Effector memory CD8-positive, alpha-beta T cell (primary cell): ENCODE results near the gene SPATA13.

Source experiments
- ATAC-seq: fragments of 150-1000 bp; cut with Tn5 transposase; replicated peaks from 2 replicates; pipeline ENCODE4 v1.10.0; 2021; ENCODE audit warnings: mild to moderate bottlenecking, moderate library complexity
- DNase-seq, 3 experiments: peaks; one replicate each; pipeline ENCODE4 v3.0.0; 2021
- H3K27ac Mint-ChIP-seq, 2 donors: one replicate each; pipeline ENCODE4 v1.8.0; 2022; ENCODE audit warnings: mild to moderate bottlenecking in 2 of 2, mixed read lengths in 2 of 2, moderate library complexity in 2 of 2
- H3K27me3 Mint-ChIP-seq, 2 donors: one replicate each; pipeline ENCODE4 v1.8.0; 2022; ENCODE audit warnings: mixed read lengths in 2 of 2
- H3K36me3 Mint-ChIP-seq: one replicate; pipeline ENCODE4 v1.8.0; 2022; ENCODE audit warnings: mild to moderate bottlenecking, moderate library complexity, mixed read lengths; ENCODE audit not compliant: insufficient read depth
- H3K4me1 Mint-ChIP-seq, 2 donors: one replicate each; pipeline ENCODE4 v1.8.0; 2022; ENCODE audit warnings: low read depth in 2 of 2, mixed read lengths in 2 of 2
- H3K4me3 Mint-ChIP-seq, 2 donors: one replicate each; pipeline ENCODE4 v1.8.0; 2022; ENCODE audit warnings: mild to moderate bottlenecking in 2 of 2, mixed read lengths in 2 of 2, moderate library complexity in 2 of 2
- H3K9me3 Mint-ChIP-seq, 2 donors: one replicate each; pipeline ENCODE4 v1.8.0; 2022; ENCODE audit warnings: mixed read lengths in 2 of 2

SPATA13 gene

DNA sequence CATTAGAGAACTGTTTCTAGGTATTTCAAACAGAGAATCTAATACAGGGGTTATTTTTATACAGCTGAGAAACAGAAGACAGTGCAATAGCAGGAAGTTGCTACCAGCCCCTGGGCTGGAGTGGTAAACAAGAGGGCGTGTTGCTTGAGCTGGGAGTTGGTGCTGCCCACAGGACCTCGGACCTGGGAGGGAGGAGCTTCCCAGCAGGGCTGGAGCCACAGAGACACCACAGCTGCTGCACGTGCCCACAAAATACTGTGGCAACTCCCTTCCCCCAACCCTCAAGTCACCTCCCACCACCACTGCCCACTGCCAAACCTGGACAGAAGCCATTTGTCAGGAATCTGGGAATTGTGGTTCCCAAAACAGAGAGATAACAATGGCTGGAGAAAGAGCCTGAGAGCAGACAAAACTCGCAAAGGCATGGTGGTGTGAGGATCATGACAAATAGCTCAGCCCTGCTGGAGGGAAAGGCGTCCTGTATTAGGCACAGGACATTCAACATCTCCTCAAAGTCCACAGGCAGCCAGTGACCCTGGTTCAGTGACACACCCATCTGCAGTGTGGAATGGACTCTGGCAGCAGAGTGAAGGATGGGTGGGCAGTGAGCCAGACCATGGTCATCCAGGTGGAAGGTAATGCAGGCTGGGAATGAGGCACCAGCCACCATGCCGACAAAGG, 57.2 kb downstream of the SPATA13 start:
- peaks cover 0 to 5% of the 10 kb centered on the region in 2 donors for H3K27me3 Mint-ChIP-seq
- no peaks in the 10 kb centered on the region for H3K9me3 Mint-ChIP-seq
- no peak for DNase-seq
- ATAC-seq: peak; percentile 57
- H3K4me3 Mint-ChIP-seq: peak overlapping the region in 1 of 2 donors; percentile 47
- H3K27ac Mint-ChIP-seq: peak overlapping the region; percentile 59 to 89
- peaks cover 17 to 19% of the 10 kb centered on the region in 2 donors for H3K4me1 Mint-ChIP-seq
- no peaks in the 10 kb centered on the region for H3K36me3 Mint-ChIP-seq

DNA sequence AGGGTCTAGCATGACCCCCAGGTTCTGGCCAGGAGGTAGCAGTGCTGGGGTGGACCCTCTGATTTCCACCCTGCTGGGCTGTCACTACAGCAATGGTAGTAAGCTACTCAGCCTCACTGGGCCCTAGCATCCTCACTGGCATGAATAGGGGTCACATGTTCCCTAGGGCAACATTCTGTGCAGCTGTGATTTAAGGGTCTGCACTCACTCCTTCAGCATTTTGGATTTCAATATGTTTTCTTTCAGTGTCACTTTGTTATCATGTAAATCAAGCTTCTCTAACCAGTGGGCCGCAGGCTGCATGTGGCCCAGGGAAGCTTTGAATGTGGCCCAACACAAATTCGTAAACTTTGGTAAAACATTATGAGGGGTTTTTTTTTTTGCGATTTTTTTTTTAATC, 57.8 kb downstream of the SPATA13 start:
- Mint-ChIP-seq H3K9me3 (no peaks in the 10 kb centered on the region), H3K36me3 (no peaks in the 10 kb centered on the region), H3K4me1 (peaks cover 17 to 19% of the 10 kb centered on the region in 2 donors), H3K27ac (peak overlapping the region in 1 of 2 donors; percentile 59), H3K4me3 (no peak overlapping the region), H3K27me3 (no peaks in the 10 kb centered on the region)
- DNase-seq: no peak
- no peak for ATAC-seq

DNA sequence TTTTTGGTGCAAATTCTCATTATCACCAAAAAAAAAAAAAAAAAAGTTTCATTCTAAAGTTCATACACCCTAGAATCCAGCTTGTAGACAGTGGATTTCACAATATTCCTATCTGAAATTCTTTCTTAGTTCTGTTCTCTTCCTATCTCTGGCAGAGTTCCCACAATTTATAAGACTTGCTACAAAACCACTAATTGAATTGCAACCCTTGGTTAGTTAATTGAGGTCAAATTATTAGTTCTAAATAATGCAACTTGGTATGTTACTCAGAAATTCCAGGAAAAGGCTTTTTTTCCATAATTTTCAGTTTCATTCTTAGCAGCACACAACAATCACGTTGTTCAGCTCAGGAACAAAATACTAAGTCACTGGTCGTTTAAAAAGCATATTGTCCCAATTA, 58.5 kb downstream of the SPATA13 start:
- H3K27me3 Mint-ChIP-seq: no peaks in the 10 kb centered on the region
- no peaks in the 10 kb centered on the region for H3K9me3 Mint-ChIP-seq
- H3K36me3 Mint-ChIP-seq: no peaks in the 10 kb centered on the region
- ATAC-seq (no peak), DNase-seq (no peak)
- H3K27ac Mint-ChIP-seq: no peak overlapping the region
- H3K4me3 Mint-ChIP-seq: no peak overlapping the region
- peaks cover 19 to 21% of the 10 kb centered on the region in 2 donors for H3K4me1 Mint-ChIP-seq

DNA sequence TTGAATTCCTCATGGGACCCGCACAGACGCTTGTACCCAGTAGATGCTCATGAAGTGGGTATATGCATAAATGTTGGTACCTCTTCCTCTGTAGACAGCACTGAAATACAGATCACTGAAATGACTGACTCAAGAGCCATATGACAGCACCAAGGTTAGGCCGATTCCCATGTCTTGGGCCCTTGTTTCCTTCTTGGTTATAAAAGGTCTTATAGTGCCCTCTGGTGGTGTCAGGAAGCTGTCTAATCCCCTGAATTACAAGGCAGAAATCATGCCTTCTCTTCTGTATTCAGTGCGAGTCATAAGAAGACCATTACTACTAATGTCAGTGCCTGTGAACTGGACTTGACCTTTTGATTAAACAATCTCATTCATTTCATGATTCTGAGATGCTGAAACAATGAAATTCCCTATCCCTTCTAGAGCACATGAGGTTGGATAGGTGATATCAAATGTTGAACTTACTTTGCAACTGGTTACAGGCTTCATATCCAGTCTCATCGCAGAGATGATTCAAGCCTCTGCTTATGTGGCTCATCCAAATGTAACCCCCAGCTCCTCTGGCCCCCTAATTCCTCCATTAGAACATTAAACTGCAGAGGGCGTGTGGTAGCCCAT, 59.7 kb downstream of the SPATA13 start:
- Mint-ChIP-seq H3K9me3 (no peaks in the 10 kb centered on the region), H3K27me3 (no peaks in the 10 kb centered on the region), H3K27ac (peak overlapping the region in 1 of 2 donors; percentile 10), H3K4me1 (peaks cover 30 to 33% of the 10 kb centered on the region in 2 donors), H3K4me3 (no peak overlapping the region), H3K36me3 (no peaks in the 10 kb centered on the region)
- ATAC-seq (peak; percentile 82), DNase-seq (peak; percentile 60 to 63 (median 62))

DNA sequence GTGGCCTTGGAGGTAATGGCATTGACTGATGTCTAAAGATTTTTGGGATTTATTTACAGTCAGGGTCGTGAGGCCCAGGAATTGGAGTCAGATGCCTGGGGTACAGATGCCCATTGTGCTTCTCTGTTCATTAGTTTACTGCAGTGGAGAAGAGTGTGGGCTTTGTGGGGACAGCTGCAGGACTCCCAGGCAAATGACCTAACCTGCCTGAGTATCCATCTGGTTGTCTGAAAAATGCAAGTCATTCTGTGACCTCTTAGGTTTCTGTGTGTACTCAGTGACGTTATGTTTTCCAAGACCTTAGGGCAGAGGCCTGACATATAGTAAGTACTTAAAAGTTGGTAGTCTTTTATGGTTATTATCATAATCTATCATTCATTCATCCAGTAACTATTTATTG, 60.5 kb downstream of the SPATA13 start:
- DNase-seq (no peak), ATAC-seq (no peak)
- H3K27me3 Mint-ChIP-seq: no peaks in the 10 kb centered on the region
- H3K36me3 Mint-ChIP-seq: no peaks in the 10 kb centered on the region
- H3K27ac Mint-ChIP-seq: no peak overlapping the region
- no peak overlapping the region for H3K4me3 Mint-ChIP-seq
- peaks cover 36 to 40% of the 10 kb centered on the region in 2 donors for H3K4me1 Mint-ChIP-seq
- no peaks in the 10 kb centered on the region for H3K9me3 Mint-ChIP-seq

DNA sequence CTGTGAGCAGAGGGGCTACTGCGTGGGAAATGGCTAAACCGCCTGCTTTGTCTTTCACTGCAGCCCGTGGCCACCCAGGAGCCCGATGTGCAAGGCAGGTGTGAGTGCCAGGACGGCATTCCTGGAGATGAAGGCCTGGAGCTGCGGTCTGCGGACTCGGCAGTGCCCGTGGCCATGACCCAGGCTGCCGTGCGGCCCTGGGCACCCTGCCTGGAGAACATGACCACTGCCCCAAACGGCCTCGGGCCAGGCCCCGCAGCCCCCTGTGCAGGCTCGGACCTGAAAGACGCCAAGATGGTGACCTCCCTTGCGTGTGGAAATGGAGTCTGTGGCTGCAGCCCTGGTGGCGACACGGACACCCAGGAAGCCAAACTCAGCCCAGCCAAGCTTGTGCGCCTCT, 62.2 kb downstream of the SPATA13 start:
- Mint-ChIP-seq H3K4me3 (no peak overlapping the region), H3K4me1 (peaks cover 30 to 32% of the 10 kb centered on the region in 2 donors), H3K27ac (no peak overlapping the region), H3K9me3 (no peaks in the 10 kb centered on the region), H3K36me3 (no peaks in the 10 kb centered on the region), H3K27me3 (no peaks in the 10 kb centered on the region)
- ATAC-seq: no peak
- no peak for DNase-seq

DNA sequence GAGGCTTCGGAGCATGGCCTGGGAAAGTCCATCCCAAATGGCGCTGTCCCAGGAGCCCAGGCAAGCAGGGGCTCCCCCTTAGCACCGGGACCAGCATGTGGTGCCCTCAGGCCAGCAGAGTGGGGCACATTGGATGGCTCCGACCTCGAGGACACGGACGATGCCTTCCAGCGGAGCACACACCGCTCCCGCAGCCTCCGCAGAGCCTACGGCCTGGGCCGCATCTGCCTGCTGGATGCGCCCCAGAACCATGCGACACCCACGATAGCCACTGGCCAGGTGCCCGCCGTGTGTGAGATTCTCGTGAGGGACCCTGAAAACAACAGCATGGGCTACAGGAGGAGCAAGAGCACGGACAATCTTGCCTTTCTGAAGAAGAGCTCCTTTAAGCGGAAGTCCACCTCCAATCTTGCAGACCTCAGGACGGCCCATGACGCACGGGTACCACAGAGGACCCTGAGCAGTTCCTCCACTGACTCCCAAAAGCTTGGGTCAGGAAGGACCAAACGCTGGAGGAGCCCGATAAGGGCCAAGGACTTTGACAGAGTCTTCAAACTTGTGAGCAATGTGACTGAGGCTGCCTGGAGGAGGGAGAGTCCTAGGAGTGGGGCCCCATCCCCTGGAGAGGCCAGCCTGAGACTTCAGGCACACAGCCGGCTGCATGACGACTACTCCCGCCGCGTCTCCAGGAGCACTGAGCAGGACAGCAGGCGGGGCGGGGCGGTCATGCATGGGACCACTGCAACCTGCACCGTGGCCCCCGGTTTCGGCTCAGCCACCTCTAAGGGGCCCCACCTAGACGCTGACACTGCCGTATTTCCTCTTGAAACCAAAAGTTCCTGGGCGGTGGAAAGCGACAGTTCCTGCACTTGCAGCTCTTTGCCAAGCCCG, 63.1 kb downstream of the SPATA13 start:
- ATAC-seq (peak; percentile 48), DNase-seq (peak in 1 of 3 experiments; percentile 17)
- Mint-ChIP-seq H3K4me3 (peak overlapping the region; percentile 87 to 89), H3K4me1 (peaks cover 25 to 29% of the 10 kb centered on the region in 2 donors), H3K27me3 (no peaks in the 10 kb centered on the region), H3K9me3 (no peaks in the 10 kb centered on the region), H3K27ac (peak overlapping the region; percentile 91), H3K36me3 (no peaks in the 10 kb centered on the region)

DNA sequence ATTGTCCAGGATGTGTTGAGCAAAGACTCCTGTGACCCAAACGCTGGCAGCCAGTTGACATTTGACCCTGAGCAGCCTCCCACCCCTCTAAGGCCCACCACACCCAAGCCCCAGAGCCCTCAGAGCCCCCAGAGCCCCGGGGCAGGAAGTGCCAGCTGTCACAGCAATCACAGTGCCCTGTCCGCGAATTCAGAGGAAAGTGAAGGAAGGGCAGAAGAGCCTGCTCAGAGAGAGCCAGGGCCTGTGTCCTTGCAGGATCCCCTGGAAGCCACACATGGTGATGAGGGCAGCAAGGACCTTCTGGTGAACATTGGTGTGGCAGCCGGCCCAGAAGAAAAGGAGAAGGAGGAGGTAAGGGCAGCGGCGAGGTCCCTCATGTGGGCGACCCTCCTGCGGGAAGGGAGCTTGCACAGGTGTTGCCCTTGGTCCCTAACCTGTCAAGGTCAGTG, 63.7 kb downstream of the SPATA13 start:
- Mint-ChIP-seq H3K27ac (peak overlapping the region; percentile 91), H3K27me3 (no peaks in the 10 kb centered on the region), H3K4me3 (peak overlapping the region; percentile 87 to 89), H3K4me1 (peaks cover 25 to 29% of the 10 kb centered on the region in 2 donors), H3K9me3 (no peaks in the 10 kb centered on the region), H3K36me3 (no peaks in the 10 kb centered on the region)
- ATAC-seq (peak; percentile 43), DNase-seq (no peak)

DNA sequence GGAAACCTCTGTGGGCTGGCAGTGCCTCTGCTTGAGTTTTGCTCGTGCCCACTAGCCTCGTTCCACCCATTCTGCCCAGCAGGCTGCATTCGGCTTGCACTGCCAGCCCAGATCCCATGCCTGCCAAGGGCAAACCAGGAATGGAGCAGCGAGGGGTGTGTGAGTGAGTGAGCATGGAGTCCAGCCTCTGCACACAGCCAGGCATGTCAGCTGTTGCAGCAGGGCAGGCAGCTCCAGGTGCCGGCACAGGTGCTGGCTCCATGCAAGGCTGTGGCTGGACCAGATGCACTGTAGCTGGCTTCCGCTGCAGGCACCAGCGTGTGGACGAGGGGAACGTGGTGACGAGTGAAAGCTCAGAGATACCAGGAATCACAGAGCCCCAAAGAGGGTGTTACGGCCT, 64.5 kb downstream of the SPATA13 start:
- ATAC-seq: no peak

DNA sequence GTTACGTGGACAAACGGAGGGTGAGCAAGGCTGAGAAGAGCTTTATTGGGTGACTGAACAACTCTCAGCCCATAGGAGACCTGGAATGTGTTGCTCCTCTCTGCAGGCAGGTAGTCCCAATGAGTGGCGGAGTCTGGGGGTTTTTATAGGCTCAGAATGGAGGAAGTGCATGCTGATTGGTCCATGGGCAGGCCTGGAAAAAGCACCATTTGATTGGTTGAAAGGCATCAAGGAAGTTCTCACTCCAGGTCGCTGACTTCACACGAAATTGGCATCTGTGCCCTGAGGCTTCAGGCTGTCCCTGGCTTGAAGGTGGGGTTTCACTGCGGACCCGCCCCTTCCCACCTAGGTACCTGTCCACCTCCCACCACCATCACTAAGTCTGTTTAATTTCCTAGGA, 65.4 kb downstream of the SPATA13 start:
- H3K36me3 Mint-ChIP-seq: no peaks in the 10 kb centered on the region
- ATAC-seq: no peak
- H3K27ac Mint-ChIP-seq: peak overlapping the region in 1 of 2 donors; percentile 91
- peak overlapping the region in 1 of 2 donors; percentile 87 for H3K4me3 Mint-ChIP-seq
- H3K4me1 Mint-ChIP-seq: peaks cover 35 to 42% of the 10 kb centered on the region in 2 donors
- no peaks in the 10 kb centered on the region for H3K9me3 Mint-ChIP-seq
- no peak for DNase-seq
- no peaks in the 10 kb centered on the region for H3K27me3 Mint-ChIP-seq

More for the DNA sequence above, 64.5 kb downstream of the SPATA13 start:
- Mint-ChIP-seq H3K9me3 (no peaks in the 10 kb centered on the region), H3K36me3 (no peaks in the 10 kb centered on the region), H3K4me1 (peaks cover 29 to 35% of the 10 kb centered on the region in 2 donors), H3K4me3 (peak overlapping the region; percentile 87 to 89), H3K27me3 (no peaks in the 10 kb centered on the region), H3K27ac (peak overlapping the region; percentile 91)
- DNase-seq: no peak

DNA sequence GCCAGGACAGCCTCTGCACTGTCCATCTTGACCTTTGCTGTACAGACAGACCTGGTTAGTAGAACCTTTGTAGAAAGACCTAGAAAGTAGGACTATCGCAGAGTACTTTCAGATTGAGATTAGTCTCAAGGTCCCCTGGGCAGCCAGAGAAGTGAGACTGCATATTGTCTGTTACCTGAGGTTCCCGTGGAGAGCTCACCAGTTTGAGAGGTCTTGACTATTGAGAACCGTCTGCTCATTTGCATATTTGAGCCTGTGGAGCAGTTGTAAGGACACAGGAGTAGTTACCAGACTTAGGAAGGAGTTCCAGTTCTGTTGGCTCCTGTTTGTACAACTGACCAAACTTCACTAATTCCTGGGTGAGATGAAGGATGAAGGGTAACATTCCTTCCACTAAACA, 66.2 kb downstream of the SPATA13 start:
- Mint-ChIP-seq H3K27ac (no peak overlapping the region), H3K9me3 (no peaks in the 10 kb centered on the region), H3K4me3 (no peak overlapping the region), H3K4me1 (peaks cover 42 to 50% of the 10 kb centered on the region in 2 donors), H3K27me3 (no peaks in the 10 kb centered on the region), H3K36me3 (no peaks in the 10 kb centered on the region)
- DNase-seq (no peak), ATAC-seq (no peak)

DNA sequence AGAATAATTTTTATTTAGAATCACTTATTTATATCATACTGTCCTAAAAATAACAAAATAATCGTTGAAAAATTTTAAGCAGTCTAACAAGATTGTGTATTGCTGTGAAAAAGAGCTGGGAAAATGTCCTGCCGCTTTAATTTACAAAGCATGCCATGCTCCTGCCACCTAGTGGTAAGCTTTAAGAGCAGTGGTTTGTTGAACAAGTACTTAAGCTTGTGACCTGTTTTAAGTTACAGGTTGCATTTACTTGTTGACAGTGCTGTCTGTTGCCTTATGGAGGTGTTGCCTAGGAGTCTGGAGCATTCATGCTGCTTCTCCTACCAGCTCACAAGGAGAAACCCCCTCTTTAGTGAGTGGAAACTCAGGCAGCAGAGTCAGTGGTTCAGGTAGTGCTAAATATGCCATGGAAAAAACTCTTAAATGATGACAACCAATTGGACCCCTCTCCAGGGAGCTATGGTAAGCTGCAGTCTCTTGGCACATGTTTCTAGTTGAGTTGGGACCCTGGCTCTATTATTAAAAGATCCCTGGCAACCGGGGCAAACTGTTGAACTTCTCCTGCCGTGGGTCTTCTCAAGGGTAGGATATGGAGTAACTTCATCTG, 68.4 kb downstream of the SPATA13 start:
- Mint-ChIP-seq H3K4me1 (peaks cover 41 to 58% of the 10 kb centered on the region in 2 donors), H3K4me3 (peak overlapping the region in 1 of 2 donors; percentile 77), H3K27ac (no peak overlapping the region), H3K27me3 (no peaks in the 10 kb centered on the region), H3K36me3 (no peaks in the 10 kb centered on the region), H3K9me3 (no peaks in the 10 kb centered on the region)
- DNase-seq: peak; percentile 37 to 38 (median 37)
- ATAC-seq: peak; percentile 34
